Esophagus muscularis mucosa (tissue), 4 donors: ENCODE data around the gene ZNF184. TPM values are rescaled to one million over a fixed set of nuclear protein-coding genes. Genes with fewer than 3 reads are reported as not detected.

ENCODE experiments used
- DNase-seq: peaks from one replicate; pipeline ENCODE4 v3.0.0-alpha.2; 2017; ENCODE audit errors: extremely low spot score
- H3K27ac ChIP-seq, 4 donors: fragments of 200-600 bp; sonication (generic); replicated peaks in 1 of 4; 1 replicate in 3 of 4; 2 replicates in 1 of 4; pipeline ENCODE4 v1.5.1; 2016 to 2019; ENCODE audit warnings: mild to moderate bottlenecking in 1 of 4
- H3K27me3 ChIP-seq, 4 donors: fragments of 200-600 bp; sonication (generic); one replicate each; pipeline versions ENCODE4 v1.5.1 to v1.6.0; 2016 to 2019
- H3K36me3 ChIP-seq, 4 donors: fragments of 200-600 bp; sonication (generic); one replicate each; pipeline ENCODE4 v1.5.1; 2016 to 2019
- H3K4me1 ChIP-seq, 4 donors: fragments of 200-600 bp; sonication (generic); one replicate each; pipeline ENCODE4 v1.5.1; 2016 to 2019
- H3K4me3 ChIP-seq, 4 donors: fragments of 200-600 bp; sonication (generic); 1 replicate in 2 of 4; 2 replicates in 2 of 4; pipeline ENCODE4 v1.5.1; 2016 to 2019; ENCODE audit warnings: mild to moderate bottlenecking in 4 of 4, moderate library complexity in 1 of 4
- H3K9me3 ChIP-seq, 4 donors: fragments of 200-600 bp; sonication (generic); 1 replicate in 3 of 4; 2 replicates in 1 of 4; pipeline ENCODE4 v1.5.1; 2016 to 2019
- CTCF ChIP-seq, 3 experiments: fragments of 200-600 bp in 2 of 3; fragments of 450-650 bp in 1 of 3; sonication (generic) in 2 of 3; IDR thresholded peaks; one replicate each; pipeline ENCODE4 v1.5.1; 2017 to 2019; ENCODE audit warnings: antibody characterized with exemption in 3 of 3, mild to moderate bottlenecking in 2 of 3, moderate library complexity in 1 of 3
- EP300 ChIP-seq: sonication (generic); formaldehyde crosslinking; IDR thresholded peaks from one replicate; pipeline ENCODE4 v1.6.1; 2017; ENCODE audit warnings: antibody characterized with exemption
- POLR2A ChIP-seq: fragments of 450-650 bp; IDR thresholded peaks from one replicate; pipeline ENCODE4 v1.6.1; 2017; ENCODE audit warnings: antibody characterized with exemption, moderate library complexity, mild to moderate bottlenecking, low read depth
- POLR2AphosphoS5 ChIP-seq, 2 donors: sonication (generic); formaldehyde crosslinking; IDR thresholded peaks; one replicate each; pipeline ENCODE4 v1.6.1; 2017; ENCODE audit warnings: antibody characterized with exemption in 2 of 2
- WGBS: methylation state at CpG from one replicate; pipeline ENCODE4 v1.1.5; 2018; 5-methylcytosine and 5-hydroxymethylcytosine counted together
- intact Hi-C: fragments of 100-400 bp; cut with DNase I; formaldehyde crosslinking; loops from one replicate; pipeline ENCODE4 v1.15.1; 2023
- total RNA-seq, 4 donors: library from RNA; depleted of rRNA; stranded (reverse); fragments of >200 nt; gene quantifications; one replicate each; pipeline versions ENCODE4 v1.1.0 to v1.2.1, GENCODE V29; 2016

ZNF184 gene
- total RNA-seq, 4 donors from 2014 or later: 3.0 to 6.7 (median 5.9) TPM

- no peak for TF ChIP-seq POLR2AphosphoS5 (IDR thresholded peaks at IDR 0.05)
- TF ChIP-seq EP300: no peak
- no peak for TF ChIP-seq CTCF (IDR thresholded peaks at IDR 0.05)
- TF ChIP-seq POLR2A: no peak
- H3K27me3 ChIP-seq: peaks cover 0 to 52% (median 5%) of the 10 kb centered on the region in 4 donors
- peak overlapping the region; percentile 2 to 37 (median 20) for H3K4me3 ChIP-seq
- H3K27ac ChIP-seq: no peak overlapping the region
- 40% methylated on average over 28 of the region's 28 CpGs for WGBS
- no peaks in the 10 kb centered on the region for H3K36me3 ChIP-seq
- no peaks in the 10 kb centered on the region for H3K9me3 ChIP-seq
- H3K4me1 ChIP-seq: peaks cover 7 to 15% (median 9%) of the 10 kb centered on the region in 4 donors
- no peak for DNase-seq
- intact Hi-C loops: loop anchor here (5.0 to 10.0 kb wide), 3 partner anchors 38 to 330 kb away; no protein-coding TSS in a partner anchor
These were observed 42.1 kb upstream of the ZNF184 start for GRCh38 chr6:27514906-27515495.

- H3K36me3 ChIP-seq: no peaks in the 10 kb centered on the region
- H3K4me1 ChIP-seq: peaks cover 0 to 5% (median 0%) of the 10 kb centered on the region in 4 donors
- H3K27ac ChIP-seq: no peak overlapping the region
- H3K4me3 ChIP-seq: no peak overlapping the region
- TF ChIP-seq POLR2A (no peak), POLR2AphosphoS5 (IDR thresholded peaks at IDR 0.05) (no peak), CTCF (IDR thresholded peaks at IDR 0.05) (no peak), EP300 (no peak)
- H3K27me3 ChIP-seq: peaks cover 0 to 69% (median 7%) of the 10 kb centered on the region in 4 donors
- 87% methylated on average over 2 of the region's 2 CpGs for WGBS
- no peaks in the 10 kb centered on the region for H3K9me3 ChIP-seq
- DNase-seq: no peak
- intact Hi-C loops: loop anchor here (10.0 kb wide), 1 partner anchor 328 kb away; no protein-coding TSS in a partner anchor
These were observed 39.6 kb upstream of the ZNF184 start for GRCh38 chr6:27512525-27512924.

- H3K9me3 ChIP-seq: no peaks in the 10 kb centered on the region
- H3K27me3 ChIP-seq: peaks cover 0 to 48% (median 5%) of the 10 kb centered on the region in 4 donors
- no peak overlapping the region for H3K4me3 ChIP-seq
- DNase-seq: no peak
- intact Hi-C loops: loop anchor here (10.0 kb wide), 1 partner anchor 388 kb away; a partner anchor contains a TSS
- 83% methylated on average over 9 of the region's 9 CpGs for WGBS
- no peak for TF ChIP-seq POLR2AphosphoS5 (IDR thresholded peaks at IDR 0.05)
- TF ChIP-seq EP300: no peak
- H3K27ac ChIP-seq: no peak overlapping the region
- no peaks in the 10 kb centered on the region for H3K36me3 ChIP-seq
- peaks cover 3 to 14% (median 12%) of the 10 kb centered on the region in 4 donors for H3K4me1 ChIP-seq
These were observed 34.4 kb upstream of the ZNF184 start for GRCh38 chr6:27507041-27507956.

- Histone ChIP-seq H3K36me3 (no peaks in the 10 kb centered on the region), H3K4me1 (peaks cover 7 to 15% (median 13%) of the 10 kb centered on the region in 4 donors), H3K27me3 (peaks cover 0 to 45% (median 4%) of the 10 kb centered on the region in 4 donors), H3K9me3 (no peaks in the 10 kb centered on the region), H3K27ac (no peak overlapping the region), H3K4me3 (no peak overlapping the region)
- no peak for DNase-seq
- TF ChIP-seq POLR2AphosphoS5 (IDR thresholded peaks at IDR 0.05): no peak
- TF ChIP-seq POLR2A: no peak
- TF ChIP-seq EP300: no peak
- TF ChIP-seq CTCF (IDR thresholded peaks at IDR 0.05): no peak
- WGBS: 32% methylated on average over 20 of the region's 20 CpGs
- intact Hi-C loops: loop anchor here (10.0 kb wide), 1 partner anchor 389 kb away; a partner anchor contains a TSS
These were observed 32.5 kb upstream of the ZNF184 start for GRCh38 chr6:27505209-27506027.
